ENCODE results near the gene CDHR4.
"Not testable (repeated sequence)": the region's sequence is repeated elsewhere in the genome, so short reads cannot be mapped to it uniquely, and the experiment has no call there.

The CDHR4 gene

DNA sequence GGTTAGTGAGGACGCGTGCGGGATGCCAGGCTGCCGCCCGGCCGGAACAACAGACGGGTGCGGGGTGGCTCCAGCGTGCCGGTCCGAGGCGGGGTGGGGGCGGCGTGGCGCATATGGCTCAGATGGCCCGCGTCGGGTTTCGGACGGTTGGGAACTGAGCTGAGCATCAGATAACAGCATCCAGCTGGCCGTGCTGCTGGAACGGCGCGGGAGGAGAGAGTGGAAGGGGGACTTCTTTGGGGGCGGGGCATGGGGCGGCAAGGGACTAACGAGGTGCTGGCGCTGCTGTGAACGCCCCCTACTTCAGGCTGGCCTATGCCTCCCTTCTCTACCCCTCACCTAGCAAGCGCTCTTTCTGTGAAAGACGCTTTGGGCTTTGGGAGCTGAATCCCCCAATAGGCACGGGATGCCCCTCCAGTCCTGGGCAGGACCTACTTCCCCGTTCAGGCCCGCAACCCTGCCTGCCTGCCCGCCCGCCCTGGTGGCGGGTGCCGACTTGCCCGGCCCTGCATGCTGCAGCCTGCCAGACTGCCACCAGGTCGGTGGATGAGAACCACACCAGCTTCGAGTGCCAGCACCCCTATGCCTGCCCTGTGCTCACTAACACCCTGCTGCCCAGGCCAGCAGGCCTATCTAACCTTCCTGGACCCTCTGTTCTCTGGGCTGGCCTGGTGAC is 3.9 kb upstream of the CDHR4 start:
- DNase-seq = peak; percentile 59

DNA sequence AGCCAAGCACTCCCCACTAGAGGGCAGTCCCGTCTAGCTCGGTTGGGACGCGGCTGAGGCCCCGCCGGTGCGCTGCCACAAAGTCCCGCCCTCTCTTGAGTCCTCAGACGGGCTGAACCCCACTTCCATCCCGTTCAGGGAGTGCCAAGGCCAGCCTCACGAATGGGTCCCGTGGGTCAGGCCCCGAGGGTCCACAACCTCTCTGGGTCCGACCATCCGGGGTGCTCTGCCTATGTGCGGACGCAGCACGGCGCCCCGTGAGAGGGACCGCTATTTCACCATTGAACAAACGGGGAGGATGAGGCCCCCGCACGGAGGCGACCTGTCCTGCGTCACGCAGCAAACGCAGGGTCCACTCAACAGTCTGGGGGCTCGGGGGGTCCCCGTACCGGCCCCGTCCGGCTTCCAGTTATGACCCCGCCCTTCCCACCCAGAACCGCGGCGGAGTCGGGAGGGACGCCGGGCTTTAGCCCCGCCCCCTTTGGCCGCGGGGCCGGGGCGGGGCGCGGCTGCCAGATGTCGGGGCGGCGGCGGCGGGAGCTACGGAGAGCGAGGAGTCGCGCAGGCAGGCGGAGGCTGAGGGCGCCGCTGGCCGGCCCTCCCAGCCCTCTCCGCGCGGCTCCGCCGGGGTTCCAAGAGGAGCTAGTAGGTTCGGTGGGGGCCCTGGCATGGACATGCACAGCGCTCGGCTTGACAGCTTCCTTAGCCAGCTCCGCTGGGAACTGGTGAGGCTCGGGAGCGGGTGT is 3.2 kb upstream of the CDHR4 start, which contains the start of gene INKA1:
Gene INKA1, plus strand, starts transcription at position 543 of the 746 bp plus-strand sequence. Its CDS starts 132 bp downstream, at position 675.
- DNase-seq = peak; percentile 94

DNA sequence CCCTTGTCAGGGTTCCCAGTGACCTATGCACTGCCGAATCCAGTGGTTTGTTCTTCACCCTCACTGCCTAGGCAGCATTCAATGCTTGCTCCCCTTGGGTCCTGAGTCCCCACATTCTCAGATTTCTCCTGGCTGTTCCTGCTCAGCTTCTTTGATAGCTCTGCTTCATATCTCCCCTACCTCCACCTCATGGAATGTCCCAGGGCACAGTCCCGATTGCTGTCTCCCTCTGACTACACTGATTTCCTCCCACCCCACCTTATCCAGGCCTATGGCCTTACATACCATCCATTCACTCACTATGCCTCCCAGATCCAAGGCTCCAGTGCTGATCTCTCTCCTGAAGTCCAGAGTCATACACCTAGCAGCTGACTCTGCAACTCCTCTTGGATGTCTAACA is 1.5 kb upstream of the CDHR4 start:
- no peak for DNase-seq

DNA sequence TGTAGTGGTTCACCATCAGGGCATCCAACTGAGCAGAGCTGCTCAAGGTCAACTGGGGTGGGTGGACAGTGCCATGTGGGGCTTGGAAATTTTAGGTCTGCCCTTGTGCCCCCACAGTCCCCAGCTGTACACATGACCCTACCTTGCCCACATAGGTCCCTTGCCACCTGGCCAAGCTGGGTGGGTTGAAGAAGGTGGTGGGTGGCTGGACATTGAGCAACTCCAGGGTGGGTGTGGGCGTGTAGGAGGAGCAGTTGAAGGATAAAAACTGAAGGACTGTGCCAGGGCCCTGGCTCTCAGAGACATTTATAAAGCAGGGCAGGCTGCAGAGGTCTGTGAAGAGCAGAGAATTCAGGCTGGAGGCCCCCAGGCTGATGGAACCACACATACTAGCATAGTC is 568 bp downstream of the CDHR4 start:
- DNase-seq = no peak

DNA sequence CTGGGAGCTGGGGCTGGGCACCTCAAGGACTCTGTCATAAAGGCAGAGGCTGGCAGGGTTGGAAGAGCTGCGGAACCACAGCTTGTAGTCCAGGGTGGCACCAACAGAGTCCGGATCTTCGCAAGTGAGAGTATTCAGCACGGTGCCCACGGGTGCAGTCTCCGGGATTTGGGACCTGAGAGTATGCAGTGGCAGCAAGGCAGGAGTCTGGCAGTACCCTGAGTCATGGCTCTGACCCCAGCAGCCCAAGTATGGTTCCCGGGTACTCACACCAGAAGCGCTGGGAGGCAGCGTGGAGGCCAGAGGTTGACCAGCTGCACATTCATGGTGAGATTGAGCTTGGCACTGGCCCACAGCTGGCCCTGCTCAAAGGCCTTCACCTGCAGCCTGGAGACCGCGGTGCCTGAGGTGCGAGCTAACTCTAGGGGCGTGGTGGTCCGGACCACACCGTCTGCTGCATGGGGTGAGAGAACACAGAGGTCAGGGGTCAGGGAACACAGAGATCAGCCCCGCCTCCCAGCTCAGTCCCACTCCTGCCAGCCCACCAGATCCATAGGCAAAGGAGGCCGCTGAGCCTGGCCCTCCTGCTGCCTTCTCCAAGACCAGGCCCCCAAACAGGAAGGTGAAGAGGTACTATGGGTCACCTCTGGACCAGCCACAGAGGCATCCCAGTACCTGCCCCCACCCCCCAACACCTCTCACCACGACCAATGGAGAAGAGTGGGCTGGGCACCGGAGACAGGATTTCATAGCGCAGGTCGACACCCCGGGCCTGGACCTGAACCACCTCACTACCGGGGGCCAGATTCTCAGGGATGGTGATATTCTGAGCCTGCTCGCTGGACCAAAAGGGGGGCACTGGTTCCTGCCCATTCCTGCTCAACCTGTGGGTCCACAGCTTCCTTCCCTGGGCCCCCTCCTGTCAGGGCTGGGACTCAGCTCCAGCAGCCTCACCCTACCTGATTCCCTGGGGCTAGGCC is 4.5 kb downstream of the CDHR4 start:
- no peak for DNase-seq

DNA sequence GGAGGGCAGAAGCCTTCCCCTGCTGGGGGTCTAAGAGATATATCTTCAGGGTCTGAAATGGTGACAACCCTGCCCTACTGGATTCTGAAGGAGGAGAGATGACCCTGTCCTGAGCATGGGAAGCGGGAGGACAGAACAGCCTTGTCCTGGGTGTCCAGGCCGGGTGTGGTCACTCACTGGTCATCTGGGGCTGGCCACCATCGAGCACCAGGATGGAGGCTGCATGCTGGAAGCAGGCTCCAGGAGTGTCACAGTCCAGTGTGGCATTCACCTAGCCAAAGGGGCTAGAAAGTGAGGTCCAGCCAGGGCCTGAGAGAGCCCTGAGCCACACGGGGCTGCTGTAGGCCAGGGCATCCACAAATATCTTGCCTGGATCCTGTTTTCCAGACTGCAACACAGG is 5.2 kb downstream of the CDHR4 start:
- DNase-seq = no peak

DNA sequence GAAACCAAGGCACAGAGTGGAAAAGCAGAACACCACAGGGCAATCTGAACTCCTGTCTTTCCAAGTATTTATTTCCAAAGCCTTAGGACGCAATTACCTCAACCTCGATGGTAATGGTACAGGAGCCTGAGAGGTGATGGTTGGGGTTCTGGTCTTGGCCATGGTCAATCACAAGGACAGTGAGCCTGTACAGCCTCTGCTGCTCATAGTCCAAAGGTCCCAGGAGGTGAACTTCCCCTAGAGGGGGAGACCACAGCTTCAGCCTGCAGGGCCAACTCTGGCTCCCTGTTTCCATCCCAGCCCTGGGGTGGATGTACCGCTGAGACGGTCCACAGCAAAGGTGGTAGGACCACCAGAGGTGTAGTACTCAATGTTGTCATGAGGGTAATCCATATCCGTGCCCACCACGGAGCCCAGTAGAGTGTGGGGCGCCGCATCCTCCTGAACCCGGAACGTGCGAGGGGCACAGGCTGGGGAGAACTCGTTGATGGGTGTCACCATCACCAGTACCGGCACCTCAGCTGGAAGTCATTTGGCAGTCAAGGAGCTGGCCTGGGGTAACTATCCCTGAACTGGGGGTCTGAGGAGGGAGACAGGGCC is 6.1 kb downstream of the CDHR4 start:
- DNase-seq = no peak

DNA sequence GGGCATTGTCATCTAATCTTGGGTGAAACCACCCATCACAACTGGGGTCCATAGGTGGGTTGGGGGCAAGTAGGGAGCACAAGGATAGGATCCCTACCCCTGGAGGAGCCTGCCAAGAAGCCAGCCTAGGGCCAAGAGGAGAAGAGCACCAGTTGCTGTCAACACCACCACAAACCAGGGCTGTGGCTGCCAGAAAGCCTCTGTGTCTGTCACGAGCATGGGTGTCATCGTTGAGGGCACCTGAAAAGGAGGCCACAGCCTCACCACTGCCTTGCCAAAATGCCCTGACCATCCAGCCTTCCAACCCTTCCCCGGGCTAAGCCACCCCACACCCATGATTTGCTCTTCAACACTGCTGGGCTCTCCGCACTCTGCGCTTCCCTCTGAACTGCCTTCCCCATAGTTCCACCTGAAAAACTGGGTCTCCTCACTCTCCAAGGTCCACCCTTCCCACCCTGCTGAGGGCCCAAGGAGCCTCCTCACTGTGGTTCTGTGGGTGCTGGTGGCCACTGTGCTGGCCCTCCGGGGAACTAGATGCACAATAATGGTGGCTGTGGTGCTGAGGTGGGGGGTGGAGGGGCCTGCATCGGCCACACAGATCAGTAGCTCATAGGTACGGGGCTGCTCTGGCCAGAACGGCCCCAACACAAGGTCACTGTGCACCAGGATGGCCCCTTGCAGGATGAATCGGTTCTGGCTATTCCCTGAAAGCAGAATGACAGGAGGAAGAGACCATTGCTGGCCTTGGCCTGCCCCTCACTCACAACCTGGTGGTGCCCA is 7.1 kb downstream of the CDHR4 start:
- DNase-seq = no peak

DNA sequence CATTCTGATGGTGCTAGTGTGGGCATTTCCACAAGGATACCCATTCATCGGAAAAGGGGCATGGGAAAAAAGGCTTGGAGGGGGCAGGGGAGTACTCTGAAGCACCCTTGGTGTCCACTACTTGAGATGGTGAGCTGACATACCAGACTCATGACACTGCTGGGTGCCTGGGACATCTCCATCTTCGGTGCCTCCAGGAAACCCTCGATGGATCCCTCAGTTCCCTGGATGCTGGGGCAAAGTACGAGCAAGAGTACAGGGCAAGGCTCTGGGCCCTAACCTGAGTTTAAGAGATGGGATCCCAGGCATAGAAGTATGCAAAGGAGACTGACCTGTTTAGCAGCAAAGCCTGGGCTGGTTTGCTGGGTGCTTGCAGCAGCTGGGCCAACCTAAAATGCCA is 8.1 kb downstream of the CDHR4 start:
- DNase-seq = no peak

DNA sequence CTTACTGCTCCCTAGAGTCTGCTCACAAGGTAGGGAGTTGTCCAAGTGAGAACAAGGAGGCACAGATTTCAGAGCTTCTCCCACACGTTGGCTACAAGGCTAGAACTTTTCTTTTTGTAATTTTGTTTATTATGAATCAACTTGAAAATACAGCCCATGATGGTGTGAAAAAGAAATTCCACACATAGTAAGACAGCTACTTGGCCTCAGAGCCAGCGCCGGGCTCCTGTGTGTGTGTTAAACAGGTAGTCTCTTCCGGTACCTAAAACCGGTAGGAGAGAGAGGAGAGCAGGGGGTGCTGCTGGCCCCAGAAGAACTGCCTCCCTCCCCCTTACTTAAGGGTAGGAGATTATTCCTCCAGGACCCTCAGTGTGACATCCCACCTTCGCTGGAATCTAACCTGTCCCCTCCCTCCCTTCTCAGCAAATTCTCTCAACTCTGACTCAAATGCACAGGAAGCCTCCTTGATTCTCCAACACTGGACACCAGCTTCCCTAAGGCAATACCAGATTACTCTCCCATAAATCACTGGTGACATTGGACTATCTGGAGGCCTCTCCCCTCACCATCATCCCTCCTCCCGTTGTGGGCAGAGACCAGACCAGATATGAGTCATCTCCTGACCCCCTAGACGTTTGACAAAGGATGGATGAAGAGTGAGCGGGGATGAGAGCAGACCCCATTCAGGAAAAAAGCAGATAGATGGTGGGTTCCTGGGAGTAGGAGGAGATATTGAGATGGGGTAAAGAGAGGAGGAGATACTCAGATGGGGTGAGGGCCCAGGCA is 8.9 kb downstream of the CDHR4 start:
- DNase-seq = no peak

DNA sequence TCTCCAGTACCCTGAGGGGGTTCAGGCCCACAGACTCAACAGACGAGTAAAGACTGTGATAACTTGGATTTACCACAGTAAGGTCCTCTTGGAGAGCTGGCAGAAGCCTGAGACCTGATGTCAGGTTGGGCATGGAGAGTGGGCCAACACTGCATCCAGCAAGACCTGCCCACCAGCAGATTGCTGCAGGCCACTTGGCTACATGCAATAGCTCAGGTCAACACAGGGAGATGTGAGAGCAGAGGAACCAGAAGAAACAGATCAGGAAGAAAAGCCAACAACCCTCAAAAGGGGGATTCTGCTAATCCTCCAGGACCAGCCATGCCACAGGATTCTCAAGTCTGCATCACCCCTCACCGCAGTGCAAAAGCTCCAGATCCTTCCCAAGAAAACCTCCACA is 11.6 kb downstream of the CDHR4 start:
- no peak for DNase-seq

DNA sequence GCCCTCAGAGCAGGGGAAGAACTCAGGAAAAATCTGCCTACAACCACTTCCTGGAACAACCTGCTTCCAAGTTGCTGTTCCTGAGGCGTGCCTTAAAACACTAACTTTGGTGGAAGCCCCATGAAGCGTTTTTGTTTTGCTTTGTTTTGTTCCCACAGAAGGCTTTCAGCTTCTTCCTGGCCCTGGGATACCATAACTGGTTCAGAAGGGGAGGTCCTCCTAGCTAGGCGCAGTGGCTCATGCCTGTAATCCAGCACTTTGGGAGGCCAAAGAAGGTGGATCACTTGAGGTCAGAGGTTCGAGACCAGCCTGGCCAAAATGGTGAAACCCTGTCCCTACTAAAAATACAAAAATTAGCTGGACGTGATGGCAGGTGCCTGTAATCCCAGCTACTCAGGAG is 12.1 kb downstream of the CDHR4 start:
- no peak for DNase-seq

DNA sequence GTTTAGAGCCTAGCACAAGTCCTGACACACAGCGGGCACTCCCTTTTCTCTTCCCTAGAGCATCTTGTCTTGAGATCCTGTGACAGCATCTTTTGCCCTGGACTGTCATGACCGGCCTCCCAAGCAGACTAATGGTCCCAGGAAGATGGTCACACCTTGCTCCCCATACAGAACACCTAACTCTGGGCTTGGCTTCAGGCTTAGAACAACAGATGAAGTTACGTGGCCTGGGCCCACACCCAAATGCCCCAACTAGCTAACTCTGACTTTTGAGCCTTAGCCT is 12.6 kb downstream of the CDHR4 start:
- DNase-seq = no peak

DNA sequence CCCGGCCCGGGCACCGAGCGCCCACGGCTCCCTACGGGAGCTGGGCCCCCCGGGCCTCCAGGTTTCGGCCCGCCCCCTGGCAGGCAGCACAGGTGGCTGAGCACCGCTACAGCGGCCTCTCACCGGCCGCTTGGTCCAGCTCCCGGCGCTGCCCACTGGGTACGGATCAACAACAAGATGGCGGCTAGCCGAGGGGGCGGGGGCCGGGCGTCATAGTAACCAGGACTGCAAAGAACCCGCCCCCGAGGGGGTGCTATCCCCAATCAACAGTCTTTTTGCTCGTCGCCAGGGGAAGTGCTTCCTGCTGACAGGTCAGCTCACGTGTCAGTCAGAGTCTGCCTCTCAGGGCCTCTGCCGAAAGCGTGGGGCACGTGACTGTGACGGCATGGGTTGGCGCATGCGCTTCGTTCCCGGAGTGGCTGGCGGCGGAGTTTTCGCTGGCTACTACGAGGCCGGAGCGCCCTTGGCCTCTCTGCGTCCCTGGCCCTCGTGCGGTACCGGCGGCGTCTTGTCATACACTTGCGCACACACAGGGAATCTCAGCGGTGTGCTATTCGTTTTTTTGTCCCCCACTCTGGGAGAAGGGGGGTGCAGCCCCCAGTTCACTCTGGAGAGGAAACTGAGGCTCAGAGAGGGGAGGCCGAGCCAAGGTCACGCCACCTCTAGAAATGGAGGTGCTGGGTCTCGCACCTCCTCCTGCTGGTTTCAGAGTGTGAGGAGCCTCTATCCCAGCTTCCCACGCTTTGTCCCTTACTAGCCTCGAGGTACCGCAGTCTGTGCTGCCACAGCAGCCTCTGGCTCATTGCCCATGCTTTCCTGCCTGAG is 13.1 kb downstream of the CDHR4 start, which contains the start of gene IP6K1:
Gene IP6K1, minus strand, starts transcription at position 186 of the 825 bp plus-strand sequence. CDS start 38,502 bp downstream, outside the sequence.
- DNase-seq = peak; percentile 99

DNA sequence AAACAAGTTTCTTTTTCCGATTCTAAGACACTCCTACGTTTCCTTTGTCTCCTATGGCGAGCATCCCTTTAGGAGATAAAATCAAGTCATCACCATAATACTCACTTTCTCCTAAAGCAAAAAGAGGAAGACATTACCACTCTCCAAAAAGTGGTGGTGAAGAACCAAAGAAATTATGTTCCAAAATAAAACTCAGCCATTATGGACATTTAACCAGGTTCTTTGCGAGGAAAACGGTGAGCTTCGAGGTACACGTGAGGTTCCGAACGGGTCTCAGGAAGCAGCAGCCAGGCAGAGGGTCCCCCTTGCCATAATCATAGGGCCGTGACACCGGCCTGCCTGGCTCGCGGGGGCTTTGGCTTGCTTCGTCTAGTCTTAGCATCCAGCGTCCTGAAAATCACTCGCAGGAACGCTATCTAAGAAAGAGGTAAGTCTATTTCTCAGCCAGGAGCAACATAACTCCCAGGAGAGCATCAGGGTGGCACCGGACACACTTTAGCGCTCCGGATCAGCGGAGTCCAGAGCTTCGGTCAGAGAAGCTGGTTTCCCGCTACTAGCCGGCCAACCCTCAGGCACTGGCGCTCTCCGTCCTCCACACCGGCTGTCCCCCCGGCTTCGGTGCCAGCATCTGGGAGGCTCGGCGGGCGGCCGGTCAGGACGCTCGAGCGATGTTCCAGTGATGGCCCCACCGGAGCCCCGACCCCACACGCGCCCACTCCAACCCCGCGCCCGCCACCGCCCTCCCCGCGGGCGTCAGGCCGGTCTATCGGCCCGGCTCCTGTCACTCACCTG is 13.9 kb downstream of the CDHR4 start:
- peak; percentile 30 for DNase-seq

DNA sequence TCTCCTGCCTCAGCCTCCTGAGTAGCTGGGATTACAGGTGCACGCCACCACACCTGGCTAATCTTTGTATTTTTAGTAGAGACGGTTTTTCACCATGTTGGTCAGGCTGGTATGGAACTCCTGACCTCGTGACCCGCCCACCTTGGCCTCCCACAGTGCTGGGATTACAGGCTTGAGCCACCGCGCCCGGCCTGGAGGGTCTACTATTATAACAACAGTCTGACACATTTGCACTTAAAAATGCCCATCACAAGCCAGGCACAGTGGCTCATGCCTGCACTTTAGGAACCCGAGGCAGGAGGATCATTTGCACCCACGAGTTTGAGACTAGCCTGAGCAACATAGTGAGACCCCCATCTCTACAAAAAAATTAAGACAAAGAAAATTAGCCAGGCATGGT is 17.4 kb downstream of the CDHR4 start:
- DNase-seq = not testable (repeated sequence)

DNA sequence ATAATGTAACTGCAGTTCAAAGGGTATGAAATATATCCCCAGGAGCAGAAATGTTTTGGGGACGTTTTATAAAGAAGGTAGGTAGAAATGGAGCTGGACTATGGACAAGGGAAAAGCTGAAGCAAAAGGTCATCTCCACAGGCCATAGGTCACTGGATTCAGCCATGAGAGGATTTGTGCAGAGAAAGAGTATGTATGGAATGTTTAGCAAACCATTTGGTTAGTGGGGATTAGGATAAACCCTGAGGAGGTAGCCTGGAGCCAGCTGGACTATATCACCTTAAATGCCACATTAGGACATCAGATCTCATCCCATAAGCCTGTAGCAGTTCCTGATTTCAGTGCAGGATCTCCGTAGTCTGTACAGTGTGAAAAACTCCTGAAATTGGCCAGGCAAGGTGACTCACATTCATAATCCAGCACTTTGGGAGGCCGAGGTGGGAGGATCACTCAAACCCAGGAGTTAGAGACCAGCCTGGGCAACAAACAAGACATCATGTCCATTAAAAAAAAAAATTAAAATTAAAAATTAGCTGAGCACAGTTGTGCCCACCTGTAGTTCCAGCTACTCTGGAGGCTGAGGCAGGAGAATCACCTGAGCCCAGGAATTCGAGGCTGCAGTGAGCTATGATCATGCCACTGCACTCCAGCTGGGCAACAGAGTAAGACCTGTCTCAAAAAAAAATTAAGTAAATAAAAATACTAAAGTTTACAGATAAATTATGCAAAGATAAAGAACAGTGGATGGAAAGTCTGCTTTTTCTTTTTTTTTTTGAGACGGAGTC is 18.1 kb downstream of the CDHR4 start:
- no peak for DNase-seq

DNA sequence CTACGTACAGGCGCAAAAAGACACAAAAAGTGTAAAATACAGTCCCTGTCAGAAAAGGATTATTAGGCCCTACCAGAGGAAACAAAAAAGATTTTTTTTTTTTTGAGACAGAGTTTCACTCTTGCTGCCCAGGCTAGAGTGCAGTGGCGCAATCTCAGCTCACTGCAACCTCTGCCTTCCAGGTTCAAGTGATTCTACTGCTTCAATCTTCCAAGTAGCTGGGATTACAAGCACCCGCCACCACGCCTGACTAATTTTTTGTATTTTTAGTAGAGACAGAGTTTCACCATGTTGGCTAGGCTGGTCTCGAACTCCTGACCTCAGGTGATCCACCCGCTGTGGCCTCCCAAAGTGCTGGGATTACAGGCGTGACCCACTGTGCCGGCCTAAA is 18.7 kb downstream of the CDHR4 start:
- not testable (repeated sequence) for DNase-seq

Measured in CD4-positive, alpha-beta T cell treated with Interleukin-17A for 4 hours (primary cell).